Brain pericyte (primary cell): ENCODE measurements around the gene ETFB.

Experiments
- DNase-seq: peaks from one replicate; pipeline ENCODE4 v3.0.0-alpha.2; 2012; ENCODE audit warnings: low read depth, low spot score

ETFB gene

DNA sequence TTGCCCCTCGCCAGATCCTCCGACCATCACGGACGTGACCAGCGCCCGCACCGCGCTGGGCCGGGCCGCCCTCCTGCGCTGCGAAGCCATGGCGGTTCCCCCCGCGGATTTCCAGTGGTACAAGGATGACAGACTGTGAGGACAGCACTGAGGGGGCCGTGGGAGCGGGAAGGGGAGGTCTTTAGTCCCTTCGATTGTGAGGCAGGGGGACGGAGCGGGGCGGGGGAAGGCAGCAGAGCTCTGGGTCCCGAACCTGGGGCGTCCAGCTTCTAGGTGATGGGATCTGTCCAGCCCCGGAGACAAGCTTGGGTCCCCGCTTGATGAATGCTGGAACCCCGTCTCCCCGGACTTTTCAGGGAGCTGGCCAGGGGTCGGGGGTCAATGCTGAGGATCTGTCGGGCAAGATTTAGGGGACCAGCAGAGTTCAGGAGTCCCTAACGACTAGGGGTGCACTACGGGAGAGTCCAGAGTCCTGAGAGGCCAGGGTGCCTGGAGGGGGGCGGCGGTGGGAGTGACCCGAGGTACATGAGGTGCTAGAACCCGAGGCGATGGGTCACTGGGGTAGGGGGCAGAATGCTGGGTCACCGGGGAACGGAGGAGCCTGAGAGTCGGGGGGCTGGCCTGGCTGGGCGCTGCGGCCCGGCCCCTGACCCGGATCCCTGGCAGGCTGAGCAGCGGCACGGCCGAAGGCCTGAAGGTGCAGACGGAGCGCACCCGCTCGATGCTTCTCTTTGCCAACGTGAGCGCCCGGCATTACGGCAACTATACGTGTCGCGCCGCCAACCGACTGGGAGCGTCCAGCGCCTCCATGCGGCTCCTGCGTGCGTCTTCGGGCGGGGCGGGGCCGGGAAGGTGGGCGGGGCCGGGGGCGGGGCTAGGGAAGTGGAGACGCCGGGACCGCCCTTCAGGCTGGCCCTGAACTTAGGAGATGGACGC lies 38.9 kb downstream of the ETFB start:
- no peak for DNase-seq

DNA sequence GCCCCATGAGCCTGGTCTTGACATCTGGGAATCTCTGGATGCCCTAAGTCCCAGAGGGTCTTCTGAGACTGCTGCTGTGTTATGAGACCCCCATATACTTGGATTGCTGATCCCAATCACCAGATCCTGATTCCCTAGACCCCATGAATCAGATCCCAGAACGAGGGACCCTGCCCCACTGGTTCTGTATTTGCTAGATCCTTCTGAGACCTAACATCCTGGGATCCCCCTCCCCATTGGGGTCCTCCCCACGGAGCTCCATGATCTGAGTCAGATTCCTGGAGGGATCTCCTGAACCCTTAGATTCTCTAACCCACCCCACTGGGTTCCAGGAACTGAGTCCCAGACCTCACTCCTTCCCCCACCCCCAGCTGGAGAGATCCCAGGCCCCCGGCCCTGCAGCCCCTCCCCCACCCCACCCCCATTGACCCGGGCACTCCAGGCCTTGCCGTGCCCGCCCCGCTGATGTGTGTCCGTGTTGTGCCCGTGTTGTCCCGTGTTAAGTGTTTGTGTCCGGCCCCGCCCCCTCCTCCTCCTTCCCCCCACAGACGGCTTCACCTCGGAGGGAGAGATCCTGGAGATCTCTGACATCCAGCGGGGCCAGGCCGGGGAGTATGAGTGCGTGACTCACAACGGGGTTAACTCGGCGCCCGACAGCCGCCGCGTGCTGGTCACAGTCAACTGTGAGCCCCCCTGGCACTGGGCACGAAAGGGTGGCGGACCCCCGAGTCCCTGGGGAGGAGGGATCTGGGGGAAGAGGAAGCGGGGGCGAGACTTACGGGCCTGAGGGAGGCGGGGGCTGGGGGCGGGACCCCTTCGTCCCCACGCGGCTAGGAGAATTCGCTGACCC lies 39.7 kb downstream of the ETFB start:
- DNase-seq, result no peak

DNA sequence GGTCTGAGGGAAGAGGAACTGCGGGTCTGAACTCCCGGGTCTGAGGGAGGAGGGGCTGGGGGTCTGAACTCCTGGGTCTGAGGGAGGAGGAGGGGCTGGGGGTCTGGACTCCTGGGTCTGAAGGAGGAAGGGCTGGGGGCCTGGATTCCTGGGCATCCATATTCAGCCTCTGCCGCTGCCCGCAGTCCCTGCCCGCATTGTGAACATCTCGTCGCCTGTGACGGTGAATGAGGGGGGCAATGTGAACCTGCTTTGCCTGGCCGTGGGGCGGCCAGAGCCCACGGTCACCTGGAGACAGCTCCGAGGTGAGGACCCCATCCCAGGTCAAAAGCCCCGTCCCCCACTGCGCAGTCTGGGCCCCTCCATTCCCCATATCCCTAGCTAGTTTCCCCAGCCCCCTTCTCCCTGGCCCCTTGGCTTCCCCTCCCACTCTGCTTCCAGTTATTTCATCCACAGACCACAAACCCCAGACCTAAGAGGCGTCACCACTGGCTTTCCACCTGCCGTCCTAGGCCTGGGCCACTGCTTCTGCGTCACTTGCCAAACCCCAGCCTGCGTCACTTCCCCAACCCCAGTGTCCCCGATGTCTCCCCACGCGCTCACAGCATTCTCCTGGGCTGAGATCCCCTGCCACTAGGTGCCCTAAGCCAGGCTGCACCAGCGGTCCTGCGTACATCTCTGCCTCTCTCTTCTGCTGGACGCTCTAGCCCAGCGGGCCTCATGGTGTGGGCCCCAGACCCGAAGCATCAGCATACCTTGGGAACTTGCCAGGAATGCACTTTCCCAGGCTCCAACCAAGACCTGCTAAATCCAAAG lies 40.8 kb downstream of the ETFB start:
- no peak for DNase-seq

DNA sequence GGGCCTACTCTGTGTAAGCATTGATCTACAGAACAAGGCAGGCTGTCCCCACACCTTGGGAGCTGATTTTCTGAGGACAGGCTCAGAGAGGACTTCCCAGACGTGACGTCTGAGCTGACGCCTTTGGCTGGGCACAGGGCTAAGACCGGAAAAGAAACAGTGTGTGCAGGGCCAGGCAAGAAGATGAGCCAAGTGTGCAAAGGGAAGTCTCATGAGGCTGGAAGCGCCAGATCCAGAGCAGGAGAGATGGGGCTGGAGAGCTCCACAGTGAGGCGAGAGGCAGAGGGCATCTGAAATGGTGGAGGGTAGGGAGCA lies 42.1 kb downstream of the ETFB start:
- DNase-seq, result no peak

DNA sequence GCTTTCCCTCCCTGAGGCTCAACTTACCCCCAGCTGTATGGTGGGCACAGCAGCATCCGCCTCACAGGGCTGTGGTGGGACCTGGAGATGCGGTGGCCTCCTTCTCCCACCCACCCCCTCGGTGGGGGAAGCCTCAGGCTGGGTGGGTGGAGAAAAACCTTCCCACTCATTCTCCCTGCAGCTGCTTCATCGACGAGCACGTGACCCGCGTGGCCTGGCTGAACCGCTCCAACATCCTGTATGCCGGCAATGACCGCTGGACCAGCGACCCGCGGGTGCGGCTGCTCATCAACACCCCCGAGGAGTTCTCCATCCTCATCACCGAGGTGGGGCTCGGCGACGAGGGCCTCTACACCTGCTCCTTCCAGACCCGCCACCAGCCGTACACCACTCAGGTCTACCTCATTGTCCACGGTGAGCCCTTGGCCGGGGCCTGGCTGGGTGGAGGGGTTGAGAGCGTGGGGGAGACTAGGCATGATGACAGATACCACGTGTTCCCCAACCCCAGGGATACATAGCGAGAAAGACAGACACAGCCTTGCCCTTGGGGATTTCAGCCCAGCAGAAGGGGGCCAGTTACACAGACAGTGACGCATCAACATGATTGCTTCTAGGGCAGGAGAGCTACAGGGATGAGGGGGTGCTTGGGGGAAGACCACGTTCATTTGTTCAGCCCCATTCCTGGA lies 42.6 kb downstream of the ETFB start:
- DNase-seq, result no peak

DNA sequence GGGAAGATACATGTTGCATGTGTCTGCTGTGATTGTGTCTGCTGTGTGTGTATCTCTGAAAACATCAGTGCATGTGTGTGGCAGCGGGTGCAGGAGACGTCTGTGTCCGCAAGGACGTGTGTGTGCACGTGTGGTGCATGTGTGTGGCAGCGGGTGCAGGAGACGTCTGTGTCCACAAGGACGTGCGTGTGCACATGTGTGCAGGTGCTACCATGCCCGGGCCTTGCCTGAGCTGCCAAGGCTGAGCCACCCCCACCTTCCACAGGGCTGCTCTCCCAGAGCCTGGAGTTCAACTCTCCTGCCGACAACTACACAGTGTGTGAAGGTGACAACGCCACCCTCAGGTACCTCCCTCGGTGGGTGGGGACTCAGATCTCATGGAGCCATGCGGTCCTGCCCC lies 44.4 kb downstream of the ETFB start:
- DNase-seq, result no peak

DNA sequence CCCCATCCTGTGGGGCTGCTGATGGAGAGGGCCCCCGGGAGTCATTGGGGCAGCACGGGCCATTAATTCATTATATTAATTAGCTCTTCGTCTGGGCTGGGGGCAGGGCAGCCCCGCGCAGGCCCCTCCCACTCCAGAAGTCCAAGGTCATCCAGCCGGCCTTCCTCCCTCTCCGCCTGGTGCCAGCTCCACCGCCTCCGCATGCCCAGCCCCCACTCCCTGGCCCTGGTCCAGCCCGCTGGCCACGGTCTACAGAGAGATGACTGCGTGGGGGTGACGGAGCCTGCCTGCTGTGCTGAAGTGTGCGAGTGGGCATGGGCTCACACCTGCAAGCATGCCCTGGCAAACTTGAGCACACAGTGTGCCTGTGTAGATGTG lies 45.9 kb downstream of the ETFB start:
- DNase-seq, result no peak

DNA sequence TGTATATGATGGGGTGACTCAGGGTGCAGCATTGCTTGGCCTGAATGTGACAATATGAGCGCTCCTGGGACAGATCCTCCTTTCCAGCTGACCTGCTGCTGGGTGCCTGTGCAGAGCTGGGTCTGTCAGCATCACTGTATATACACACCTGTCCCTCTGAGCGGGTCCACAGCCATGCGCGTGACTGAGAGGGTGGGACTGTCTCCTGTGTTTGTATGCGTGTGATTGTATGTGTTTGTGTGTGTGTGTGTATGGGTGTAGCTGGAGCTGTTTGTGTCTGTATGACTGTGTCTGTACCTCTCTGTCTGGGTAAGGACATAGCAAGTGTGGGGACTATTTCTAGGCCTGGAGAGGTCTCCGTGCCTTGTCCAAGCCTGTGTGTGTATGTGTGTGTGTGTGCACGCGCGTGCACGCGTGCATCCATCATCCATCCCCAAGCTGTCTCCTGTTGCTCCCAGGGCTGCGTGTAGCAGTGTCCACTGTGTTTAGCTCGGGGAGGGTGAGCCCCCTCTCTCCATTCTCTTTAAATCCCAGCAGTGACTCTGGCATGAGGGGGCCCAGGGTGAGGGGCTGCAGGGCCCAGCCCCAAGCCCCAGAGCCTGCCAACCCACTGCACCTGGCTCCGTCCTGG lies 46.4 kb downstream of the ETFB start:
- no peak for DNase-seq

DNA sequence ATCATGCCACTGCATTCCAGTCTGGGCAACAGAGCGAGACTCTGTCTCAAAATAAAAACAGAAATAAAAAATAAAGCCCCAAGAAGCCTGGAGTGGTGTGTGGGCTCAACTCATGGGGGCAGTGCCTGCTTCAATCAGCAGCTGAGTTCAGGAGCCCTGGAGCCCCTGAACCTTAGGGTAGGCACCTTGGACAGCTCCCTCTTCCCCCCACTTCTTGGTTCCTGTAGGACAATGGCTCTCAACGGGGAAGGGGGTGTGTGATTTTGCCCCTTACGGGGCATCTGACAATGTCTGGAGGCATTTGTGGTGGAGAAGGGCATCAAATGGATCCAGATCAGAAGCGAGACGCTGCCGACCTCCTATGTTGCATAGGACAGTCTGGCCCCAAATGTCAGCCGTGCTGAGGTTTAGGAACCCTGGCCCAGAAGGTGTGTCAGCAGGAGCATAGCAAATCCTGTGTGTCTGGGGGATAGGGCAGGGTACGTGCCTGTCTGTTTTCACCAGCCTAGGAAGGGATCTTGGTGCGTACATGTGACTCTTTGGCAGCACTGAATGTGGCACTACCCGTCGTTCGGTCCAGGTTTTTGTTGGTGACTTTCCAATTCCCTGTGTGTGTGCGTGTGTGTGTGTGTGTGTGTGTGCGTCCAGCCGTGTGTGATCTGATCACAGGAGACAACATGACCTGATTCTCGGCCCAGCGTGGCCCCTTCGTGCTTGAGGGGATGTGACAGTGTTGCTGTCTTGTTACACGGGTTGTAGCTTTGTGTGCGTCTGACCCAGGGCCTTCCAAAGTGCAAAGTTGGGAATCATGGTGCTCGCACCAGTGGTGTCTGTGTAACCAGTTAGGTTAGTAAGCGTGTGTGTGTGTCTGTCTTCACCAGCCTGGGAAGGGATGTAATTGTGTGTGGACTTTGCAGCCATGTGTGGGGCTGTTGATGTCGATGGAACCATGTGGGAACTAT lies 47.2 kb downstream of the ETFB start:
- no peak for DNase-seq

DNA sequence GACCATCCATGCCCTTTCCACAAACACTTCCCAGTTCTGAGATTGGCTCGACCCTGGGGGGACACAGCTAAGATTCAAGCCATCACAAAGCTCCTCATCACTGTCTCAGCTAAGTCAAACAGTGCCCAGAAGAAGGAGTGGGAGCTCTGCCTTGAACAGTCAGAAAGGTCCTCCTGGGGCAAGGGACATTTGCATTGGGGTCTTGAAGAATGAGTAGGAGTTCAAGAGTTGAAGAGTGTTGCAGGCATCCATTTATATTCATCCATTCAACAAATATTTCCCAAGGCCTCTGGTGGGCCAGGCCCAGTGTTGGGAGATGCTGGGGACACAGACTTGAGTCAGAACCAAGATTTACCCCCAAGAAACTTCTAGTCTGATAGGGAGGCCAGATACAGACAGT lies 48.2 kb downstream of the ETFB start:
- DNase-seq, result no peak

DNA sequence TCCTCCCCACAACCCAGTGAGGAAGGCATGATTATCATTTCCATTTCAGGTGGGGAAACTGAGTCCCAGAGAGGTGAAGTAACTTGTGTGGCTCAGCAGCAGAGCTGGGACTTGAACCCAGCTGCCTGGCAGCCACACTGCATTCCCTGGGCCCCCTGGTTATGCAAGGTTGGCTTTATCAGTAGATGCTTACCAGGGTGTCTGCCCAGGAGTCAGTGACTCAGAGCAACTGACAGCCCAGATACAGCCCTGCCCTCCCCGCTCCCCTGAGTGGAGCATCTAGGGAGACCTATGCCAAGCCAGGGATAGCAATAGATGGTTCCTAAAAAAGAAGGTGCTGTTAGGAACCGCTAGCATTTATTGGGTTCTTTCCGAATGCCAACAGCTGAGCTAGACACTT lies 48.8 kb downstream of the ETFB start:
- DNase-seq, result no peak

DNA sequence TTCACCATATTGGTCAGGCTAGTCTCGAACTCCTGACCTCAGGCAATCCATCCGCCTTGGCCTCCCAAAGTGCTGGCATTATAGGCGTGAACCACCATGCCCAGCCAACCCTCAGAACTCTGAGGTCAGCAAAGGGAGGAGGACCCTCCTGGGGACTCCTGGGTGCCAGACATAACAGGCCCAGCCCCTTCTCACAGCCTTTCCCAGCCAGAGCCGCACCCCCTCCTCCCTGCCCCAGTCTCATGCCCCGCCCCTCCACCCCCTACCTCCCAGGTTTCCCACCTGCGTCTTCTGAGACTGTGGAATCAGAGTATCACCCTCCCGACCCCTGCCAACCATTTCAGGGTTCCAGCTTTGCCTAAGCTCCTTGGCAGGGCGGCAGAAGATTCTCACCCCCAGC lies 49.5 kb downstream of the ETFB start:
- DNase-seq, result no peak

DNA sequence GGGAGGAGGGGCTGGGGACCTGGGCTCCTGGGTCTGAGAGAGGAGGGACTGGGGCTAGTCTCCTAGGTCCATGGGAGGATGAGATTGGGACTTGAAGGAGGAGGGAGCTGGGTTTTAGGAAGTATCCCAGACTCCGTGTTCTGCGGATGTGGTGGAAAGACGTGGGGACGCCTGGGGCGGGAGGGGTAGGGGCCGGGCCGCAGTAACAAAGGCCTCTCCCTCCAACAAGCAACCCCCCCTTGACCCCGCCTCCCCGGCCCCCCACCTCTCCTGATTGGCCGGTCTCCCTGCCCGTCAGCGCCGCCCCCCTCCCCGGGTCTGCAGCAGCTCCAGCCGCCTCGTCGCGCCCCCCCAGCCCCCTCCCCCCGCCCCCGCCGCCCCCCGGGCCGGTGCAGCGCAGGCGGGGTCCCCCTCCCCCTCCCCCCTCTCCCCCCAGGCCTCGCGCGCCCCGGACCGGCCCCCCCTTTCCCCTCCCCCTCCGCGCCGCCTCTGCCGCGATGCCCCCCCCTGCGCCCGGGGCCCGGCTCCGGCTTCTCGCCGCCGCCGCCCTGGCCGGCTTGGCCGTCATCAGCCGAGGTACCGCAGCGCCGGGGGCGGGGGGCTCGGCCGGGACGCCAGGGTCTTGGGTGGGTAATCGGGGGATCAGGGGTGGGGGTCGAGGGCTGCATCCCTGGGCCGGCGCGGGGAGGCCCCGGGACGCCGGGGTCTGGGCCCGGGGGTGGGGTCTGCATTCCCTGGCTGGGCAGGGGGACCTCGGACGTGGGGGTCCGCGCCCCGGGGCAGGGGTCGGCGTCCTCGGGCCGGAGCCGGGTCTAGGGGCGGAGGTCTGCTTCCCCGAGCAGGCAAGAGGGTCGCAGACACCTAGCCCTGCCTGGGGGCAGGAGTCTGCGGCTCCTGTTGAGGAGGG lies 54.6 kb downstream of the ETFB start, which contains the start of gene IGLON5:
IGLON5 (plus strand) TSS at position 294 of the 907 bp plus-strand sequence; CDS start at position 498, 204 bp downstream.
- DNase-seq, result no peak

DNA sequence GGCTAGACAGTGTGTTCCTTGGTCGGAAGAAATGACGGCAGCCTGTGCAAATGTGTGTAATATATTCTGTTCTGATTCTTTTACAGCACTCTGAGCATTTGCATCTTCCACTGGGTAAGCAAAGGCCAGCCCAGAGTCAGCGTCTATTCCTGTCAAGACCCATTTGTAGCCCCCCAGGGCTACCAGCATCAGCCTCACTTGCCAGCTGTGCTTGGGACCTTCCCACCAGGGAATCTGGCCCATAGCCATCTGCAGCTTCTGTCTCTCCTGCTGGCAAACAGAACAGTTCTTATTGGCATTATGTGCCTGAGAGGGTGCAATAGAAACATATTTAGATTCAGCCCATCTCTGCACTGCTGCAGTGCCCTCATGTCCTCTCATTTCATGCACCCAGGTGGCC lies 60.7 kb downstream of the ETFB start:
- no peak for DNase-seq

DNA sequence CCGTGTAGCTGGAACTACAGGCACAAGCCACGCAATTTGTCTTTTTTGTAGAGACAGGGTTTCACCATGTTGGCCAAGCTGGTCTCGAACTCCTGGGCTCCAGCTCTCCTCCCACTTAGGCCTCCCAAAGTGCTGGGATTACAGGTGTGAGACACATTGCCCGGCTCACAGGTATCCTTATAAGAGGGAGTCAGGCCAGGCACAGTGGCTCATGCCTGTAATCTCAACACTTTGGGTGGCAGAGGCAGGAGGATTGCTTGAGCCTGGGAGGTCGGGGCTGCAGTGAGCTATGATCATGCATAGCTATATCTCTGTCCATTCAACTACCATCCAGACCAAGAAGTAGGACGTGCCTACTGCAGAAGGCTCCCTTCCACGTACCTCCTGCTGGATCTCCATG lies 64.9 kb downstream of the ETFB start:
- DNase-seq, result no peak

DNA sequence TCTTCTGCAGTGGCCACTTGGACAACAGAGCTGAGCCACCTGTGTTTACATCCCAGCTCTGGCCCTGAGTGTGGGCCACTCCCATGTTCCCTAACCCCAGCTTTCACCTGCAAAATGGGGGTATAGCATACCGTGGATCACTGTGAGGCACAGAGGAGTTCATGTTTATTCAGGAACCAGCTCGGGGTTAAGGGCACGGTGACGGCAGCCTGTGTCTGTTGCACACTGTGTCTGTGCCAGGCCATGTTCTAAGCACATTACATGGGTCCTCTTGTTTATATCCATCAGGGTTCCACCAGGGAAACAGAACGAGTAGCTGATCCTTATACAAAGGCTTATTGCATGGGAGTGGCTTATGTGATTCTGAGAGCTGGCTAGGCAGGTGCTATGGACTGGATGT lies 68.8 kb downstream of the ETFB start:
- no peak for DNase-seq

DNA sequence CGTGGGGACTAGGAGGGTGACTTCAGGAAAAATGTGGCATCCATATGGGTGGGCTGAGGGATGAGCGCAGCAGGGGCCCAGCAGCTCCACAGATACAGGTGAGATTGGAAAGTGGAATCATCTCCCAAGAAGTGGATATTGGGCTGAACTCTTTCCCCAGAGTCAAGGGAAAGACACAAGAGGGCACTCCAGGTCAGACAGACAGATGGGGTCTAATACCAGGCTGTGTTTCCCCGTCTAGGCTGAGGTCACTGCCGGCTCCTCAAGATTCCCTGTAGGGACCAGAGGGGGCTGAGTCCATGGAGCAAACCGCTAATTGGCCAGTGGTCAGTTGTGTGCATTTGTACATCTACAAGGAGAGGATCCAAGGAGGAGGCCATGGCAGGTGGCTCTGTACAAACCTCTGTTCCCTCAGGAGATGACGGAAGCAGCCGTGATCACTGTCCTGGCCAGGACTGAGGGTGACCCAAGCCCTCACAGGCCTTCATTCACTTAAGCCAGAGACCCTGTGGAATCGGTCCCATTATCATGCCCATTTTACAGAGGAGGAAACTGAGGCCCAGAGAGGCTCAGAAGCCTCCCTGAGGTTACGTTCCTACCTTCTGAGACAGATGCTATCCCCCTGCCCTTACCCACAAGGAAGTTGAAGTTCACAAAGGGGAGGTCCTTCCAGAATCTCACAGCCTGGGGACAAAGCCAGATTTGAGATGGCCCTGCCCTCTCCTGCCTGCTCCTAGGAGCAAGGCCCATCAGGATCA lies 69.7 kb downstream of the ETFB start:
- no peak for DNase-seq
